Measurements from ENCODE around the gene CNTNAP2. TPM values are rescaled to one million over a fixed set of nuclear protein-coding genes. Genes with fewer than 3 reads are reported as not detected.
A peak's percentile ranks its signal among the peaks of the same experiment; 100 is the strongest.

CNTNAP2 gene
- total RNA-seq, 1 donor, result under 0.01 TPM

DNA sequence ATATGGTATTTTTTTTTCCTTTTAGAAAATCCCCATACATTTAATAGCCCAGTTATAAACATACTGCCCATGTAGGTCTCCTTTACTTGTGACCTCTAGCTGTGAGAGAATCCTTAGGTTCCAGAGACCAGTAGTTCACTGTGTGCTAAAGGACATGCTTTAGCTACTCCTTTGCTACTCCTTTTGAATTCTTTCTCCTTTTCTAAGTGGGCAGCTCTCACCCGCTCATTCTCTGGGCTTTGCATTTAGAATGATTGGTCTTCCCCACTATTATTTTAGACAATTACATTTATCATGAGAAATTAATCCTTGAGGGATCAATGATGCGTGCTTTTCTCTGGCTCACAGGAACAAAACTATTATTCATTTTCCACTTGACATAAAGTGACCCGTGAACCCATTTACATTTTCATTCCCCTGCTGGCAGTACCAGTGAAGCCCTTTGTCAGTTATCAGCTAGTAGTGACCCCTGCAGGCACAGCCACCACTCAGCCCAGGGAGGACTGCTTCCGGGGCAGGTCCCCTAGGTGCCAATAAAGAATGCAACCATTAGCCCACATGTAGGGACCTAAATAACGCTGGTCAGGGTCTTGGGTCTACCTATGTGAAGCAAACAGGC, 844.3 kb downstream of the CNTNAP2 start:
- H3K4me3 ChIP-seq (ENCODE audit: low read depth, low read length), result no peak overlapping the region

DNA sequence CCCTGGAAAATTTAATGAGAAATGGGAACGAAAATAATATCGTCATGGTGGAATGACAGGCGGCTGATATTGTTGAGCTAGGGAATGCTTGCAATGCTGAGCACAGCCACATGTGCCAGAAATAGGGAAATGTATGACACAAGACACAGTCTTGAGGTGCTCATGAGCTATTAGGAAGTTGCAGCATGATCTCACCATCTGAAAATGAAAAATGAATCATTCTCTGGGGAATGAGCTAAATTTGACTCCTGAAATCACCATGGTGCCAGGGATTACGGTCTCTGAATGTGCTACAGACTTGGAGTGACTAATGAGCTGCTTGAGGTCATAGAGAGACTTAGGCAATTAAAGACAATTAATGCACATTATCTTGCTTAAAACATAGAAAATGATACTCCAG, 845.0 kb downstream of the CNTNAP2 start:
- peak; percentile 21 for DNase-seq (ENCODE audit: low read depth)
- H3K4me3 ChIP-seq (ENCODE audit: low read depth, low read length), result no peak overlapping the region
- TF ChIP-seq, protein P1, sequence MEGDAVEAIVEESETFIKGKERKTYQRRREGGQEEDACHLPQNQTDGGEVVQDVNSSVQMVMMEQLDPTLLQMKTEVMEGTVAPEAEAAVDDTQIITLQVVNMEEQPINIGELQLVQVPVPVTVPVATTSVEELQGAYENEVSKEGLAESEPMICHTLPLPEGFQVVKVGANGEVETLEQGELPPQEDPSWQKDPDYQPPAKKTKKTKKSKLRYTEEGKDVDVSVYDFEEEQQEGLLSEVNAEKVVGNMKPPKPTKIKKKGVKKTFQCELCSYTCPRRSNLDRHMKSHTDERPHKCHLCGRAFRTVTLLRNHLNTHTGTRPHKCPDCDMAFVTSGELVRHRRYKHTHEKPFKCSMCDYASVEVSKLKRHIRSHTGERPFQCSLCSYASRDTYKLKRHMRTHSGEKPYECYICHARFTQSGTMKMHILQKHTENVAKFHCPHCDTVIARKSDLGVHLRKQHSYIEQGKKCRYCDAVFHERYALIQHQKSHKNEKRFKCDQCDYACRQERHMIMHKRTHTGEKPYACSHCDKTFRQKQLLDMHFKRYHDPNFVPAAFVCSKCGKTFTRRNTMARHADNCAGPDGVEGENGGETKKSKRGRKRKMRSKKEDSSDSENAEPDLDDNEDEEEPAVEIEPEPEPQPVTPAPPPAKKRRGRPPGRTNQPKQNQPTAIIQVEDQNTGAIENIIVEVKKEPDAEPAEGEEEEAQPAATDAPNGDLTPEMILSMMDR (IDR thresholded peaks at IDR 0.05; ENCODE audit: insufficient read depth, low read length), result no peak

More for the DNA sequence above, 844.3 kb downstream of the CNTNAP2 start:
- TF ChIP-seq, protein P1 (IDR thresholded peaks at IDR 0.05; ENCODE audit: insufficient read depth, low read length), result no peak
- no peak for DNase-seq (ENCODE audit: low read depth)

DNA sequence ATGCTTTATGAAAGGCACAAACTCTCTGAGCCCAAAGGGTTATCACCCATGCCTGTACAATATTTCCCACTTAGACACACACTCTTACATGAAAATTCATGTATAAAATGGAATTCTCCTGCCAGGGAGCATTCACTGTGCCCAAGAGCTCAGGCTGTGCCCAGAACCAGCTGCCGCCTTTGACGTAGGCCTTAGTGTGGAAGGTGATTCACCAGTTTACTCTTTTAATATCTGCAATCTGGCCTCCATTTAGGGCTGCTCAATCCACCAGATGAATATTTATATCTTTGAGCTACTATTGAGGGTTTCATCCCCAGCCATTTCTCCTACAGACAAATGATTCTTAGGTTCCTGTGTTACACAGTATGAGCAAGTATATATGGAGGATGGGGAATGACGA, 849.7 kb downstream of the CNTNAP2 start:
- no peak overlapping the region for H3K4me3 ChIP-seq (ENCODE audit: low read depth, low read length)
- TF ChIP-seq, protein P1 (IDR thresholded peaks at IDR 0.05; ENCODE audit: insufficient read depth, low read length), result no peak
- no peak for DNase-seq (ENCODE audit: low read depth)

DNA sequence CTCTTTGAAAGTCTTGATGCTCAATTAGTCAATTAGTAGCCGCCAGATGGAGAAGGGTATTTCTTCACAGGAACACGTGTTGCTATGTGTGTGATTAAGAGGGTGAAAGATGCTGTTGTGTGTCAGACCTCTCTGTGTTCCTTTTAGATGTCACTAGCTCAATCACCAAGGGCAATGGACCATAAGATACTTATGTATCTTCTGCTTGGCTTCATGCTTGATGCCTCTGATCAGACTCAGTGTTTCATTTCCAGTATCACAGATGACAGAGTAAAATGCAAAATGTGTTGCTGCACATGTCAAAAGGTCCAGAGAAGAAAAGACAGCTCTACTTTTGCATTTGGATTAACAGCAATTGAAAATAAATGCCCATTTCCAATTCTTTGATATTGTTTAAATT, 865.9 kb downstream of the CNTNAP2 start:
- no peak overlapping the region for H3K4me3 ChIP-seq (ENCODE audit: low read depth, low read length)
- TF ChIP-seq, protein P1 (IDR thresholded peaks at IDR 0.05; ENCODE audit: insufficient read depth, low read length), result no peak
- no peak for DNase-seq (ENCODE audit: low read depth)

DNA sequence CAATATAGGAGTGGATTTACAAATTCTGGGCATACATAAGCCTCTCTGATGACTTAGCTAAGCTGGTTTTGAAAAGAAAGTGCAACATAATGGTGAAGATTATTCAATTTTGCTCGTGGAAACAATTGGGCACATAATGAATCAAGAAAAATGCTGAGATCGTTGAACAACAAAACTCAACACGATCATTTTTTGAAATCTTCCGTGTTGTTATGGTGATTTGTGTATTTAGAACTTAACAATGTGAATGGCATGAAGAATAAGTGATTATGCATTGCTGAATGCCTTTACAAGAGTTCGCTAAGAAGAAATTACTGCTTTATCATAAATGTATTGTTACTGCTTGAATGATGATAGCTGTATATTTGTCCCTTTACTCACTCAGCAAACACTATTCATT, 875.0 kb downstream of the CNTNAP2 start:
- H3K4me3 ChIP-seq (ENCODE audit: low read depth, low read length), result no peak overlapping the region
- TF ChIP-seq, protein P1 (IDR thresholded peaks at IDR 0.05; ENCODE audit: insufficient read depth, low read length), result no peak
- DNase-seq (ENCODE audit: low read depth), result no peak

DNA sequence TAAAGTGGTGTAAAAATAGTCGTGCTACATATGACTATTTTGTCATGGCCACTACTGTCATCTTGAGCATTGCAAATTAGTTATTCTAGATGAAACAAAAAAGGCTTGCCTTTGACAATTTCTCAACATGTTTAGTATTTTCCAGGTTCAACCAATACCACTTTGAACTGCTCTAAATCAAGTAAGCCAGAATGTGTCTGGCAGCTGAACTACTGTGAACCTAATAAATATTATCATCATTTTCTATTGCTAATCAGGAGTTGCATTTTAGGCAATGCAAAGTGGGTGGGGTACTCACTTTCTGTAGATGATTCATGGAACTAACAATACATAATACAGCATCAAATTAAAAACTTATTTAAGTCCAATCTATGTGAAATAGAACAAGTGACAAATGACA, 877.2 kb downstream of the CNTNAP2 start:
- DNase-seq (ENCODE audit: low read depth), result no peak
- TF ChIP-seq, protein P1 (IDR thresholded peaks at IDR 0.05; ENCODE audit: insufficient read depth, low read length), result no peak

DNA sequence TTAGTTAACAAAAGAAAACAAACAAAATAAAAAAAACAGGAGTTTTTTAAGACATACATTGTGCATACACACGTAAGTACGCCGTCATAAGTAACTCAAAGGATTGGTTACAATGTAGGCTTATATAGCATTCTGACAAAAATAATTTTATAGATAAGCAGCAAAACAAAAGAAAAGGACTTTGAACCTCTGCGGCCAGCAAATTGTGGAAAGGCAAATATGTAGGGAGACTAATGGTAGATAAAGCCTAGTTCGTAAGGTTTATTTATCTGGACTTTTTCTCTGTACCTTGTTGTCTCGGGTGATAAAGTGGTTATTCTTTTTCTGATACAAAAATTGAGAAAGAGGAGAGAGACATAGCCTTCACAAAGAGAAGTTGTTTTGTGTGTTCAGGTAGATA, 891.9 kb downstream of the CNTNAP2 start:
- H3K4me3 ChIP-seq (ENCODE audit: low read depth, low read length), result no peak overlapping the region
- TF ChIP-seq, protein P1 (IDR thresholded peaks at IDR 0.05; ENCODE audit: insufficient read depth, low read length), result no peak
- DNase-seq (ENCODE audit: low read depth), result no peak

More for the DNA sequence above, 877.2 kb downstream of the CNTNAP2 start:
- no peak overlapping the region for H3K4me3 ChIP-seq (ENCODE audit: low read depth, low read length)

Measured in fibroblast of the aortic adventitia (primary cell).